Transverse colon (tissue), 4 donors: ENCODE measurements around the gene ACTL6B. TPM values are rescaled to one million over a fixed set of nuclear protein-coding genes. Genes with fewer than 3 reads are reported as not detected.

Source experiments
- DNase-seq: peaks from one replicate; pipeline ENCODE4 v3.0.0-alpha.2; 2019
- H3K27ac ChIP-seq, 4 donors: fragments of 200-600 bp; sonication (generic); 2 replicates each; pipeline ENCODE4 v1.5.1; 2016 to 2018; ENCODE audit warnings: inconsistent platforms in 4 of 4
- H3K27me3 ChIP-seq: fragments of 200-600 bp; sonication (generic); 2 replicates; pipeline ENCODE4 v1.5.1; 2017; ENCODE audit warnings: inconsistent platforms
- H3K36me3 ChIP-seq, 4 donors: fragments of 200-600 bp; sonication (generic); 2 replicates each; pipeline ENCODE4 v1.5.1; 2017 to 2019; ENCODE audit warnings: inconsistent platforms in 4 of 4
- H3K4me1 ChIP-seq, 4 donors: fragments of 200-600 bp; sonication (generic); 2 replicates each; pipeline ENCODE4 v1.5.1; 2017 to 2020; ENCODE audit warnings: inconsistent platforms in 4 of 4
- H3K4me3 ChIP-seq, 4 donors: fragments of 200-600 bp; sonication (generic); 1 replicate in 1 of 4; 2 replicates in 3 of 4; pipeline versions ENCODE4 v1.5.1 to v1.6.1; 2017 to 2019; ENCODE audit warnings: inconsistent platforms in 4 of 4
- H3K9me3 ChIP-seq, 2 donors: fragments of 200-600 bp; sonication (generic); 2 replicates each; pipeline ENCODE4 v1.5.1; 2017 to 2019; ENCODE audit warnings: inconsistent platforms in 2 of 2
- CTCF ChIP-seq, 5 experiments: fragments of 200-600 bp in 3 of 5; fragments of 450-650 bp in 2 of 5; sonication (generic) in 3 of 5; IDR thresholded peaks; 1 replicate in 2 of 5; 2 replicates in 3 of 5; pipeline ENCODE4 v1.5.1; 2016 to 2017; ENCODE audit warnings: antibody characterized with exemption in 5 of 5, inconsistent platforms in 3 of 5, mild to moderate bottlenecking in 2 of 5, moderate library complexity in 1 of 5
- EP300 ChIP-seq: sonication (generic); formaldehyde crosslinking; IDR thresholded peaks from one replicate; pipeline ENCODE4 v1.6.1; 2017; ENCODE audit warnings: antibody characterized with exemption, low read depth
- POLR2A ChIP-seq: fragments of 450-650 bp; IDR thresholded peaks from one replicate; pipeline ENCODE4 v1.6.1; 2016; ENCODE audit warnings: antibody characterized with exemption, mild to moderate bottlenecking, moderate library complexity
- POLR2AphosphoS5 ChIP-seq, 3 donors: sonication (generic); formaldehyde crosslinking; IDR thresholded peaks; one replicate each; pipeline ENCODE4 v1.6.1; 2016; ENCODE audit warnings: antibody characterized with exemption in 3 of 3
- WGBS, 2 donors: methylation state at CpG; one replicate each; pipeline ENCODE4 v1.1.5; 2018; ENCODE audit warnings: low coverage in 1 of 2; 5-methylcytosine and 5-hydroxymethylcytosine counted together
- in situ Hi-C, 4 donors: fragments of 200-750 bp; cut with MboI; loops; one replicate each; pipeline versions ENCODE4 v1.15.0 to v1.15.1; 2017; ENCODE audit warnings: low sequenced_read_pairs in 3 of 4, low pct_ligation_motif_present in 1 of 4, low pct_unique_long_range_greater_than_20kb in 1 of 4
- intact Hi-C: fragments of 100-400 bp; cut with DNase I; formaldehyde crosslinking; loops from one replicate; pipeline ENCODE4 v1.15.1; 2023; ENCODE audit warnings: low total_unique reads
- total RNA-seq, 4 donors: library from RNA; depleted of rRNA; stranded (reverse); fragments of >200 nt; gene quantifications; one replicate each; pipeline ENCODE4 v1.1.0, GENCODE V29; 2016

The ACTL6B gene
- total RNA-seq, 4 donors from 2014 or later = not detected

- WGBS, 2 donors = 92% methylated on average over 18 of the region's 18 CpGs; no CpG with 5 or more reads in 1 of the 2 donors
- Histone ChIP-seq H3K4me1 (peaks cover 21 to 40% (median 31%) of the 10 kb centered on the region in 4 donors), H3K9me3 (no peaks in the 10 kb centered on the region), H3K27ac (no peak overlapping the region), H3K36me3 (peaks cover 0 to 36% (median 12%) of the 10 kb centered on the region in 4 donors), H3K4me3 (no peak overlapping the region), H3K27me3 (no peaks in the 10 kb centered on the region)
- in situ Hi-C loops = loop anchor here in 3 of 4 donors (10.0 to 25.0 kb wide), 3 partner anchors 102 to 227 kb away; partner anchors contain the start of genes SPACDR (in 3 of the 3), FBXO24 (in 1 of the 3) and LRCH4 (in 1 of the 3)
- intact Hi-C loops = loop anchor here (5.0 kb wide), 1 partner anchor 122 kb away; no protein-coding TSS in a partner anchor
- DNase-seq = no peak
- TF ChIP-seq CTCF (IDR thresholded peaks at IDR 0.05) = no peak
- no peak for TF ChIP-seq POLR2A
- no peak for TF ChIP-seq EP300
- no peak for TF ChIP-seq POLR2AphosphoS5 (IDR thresholded peaks at IDR 0.05)
Observed at GRCh38 chr7:100689230-100690135, 33.2 kb upstream of the ACTL6B start.

- H3K36me3 ChIP-seq = peaks cover 0 to 47% (median 17%) of the 10 kb centered on the region in 4 donors
- whole genome bisulfite sequencing, 2 donors = 88 to 90% methylated on average over 4 to 16 of the region's 16 CpGs
- H3K4me3 ChIP-seq = no peak overlapping the region
- H3K27me3 ChIP-seq = no peaks in the 10 kb centered on the region
- in situ Hi-C loops = loop anchor here in 3 of 4 donors (25.0 kb wide), 2 partner anchors 101 to 226 kb away; partner anchors contain the start of genes SPACDR (in 2 of the 3), FBXO24 (in 1 of the 3) and LRCH4 (in 1 of the 3)
- peaks cover 21 to 39% (median 30%) of the 10 kb centered on the region in 4 donors for H3K4me1 ChIP-seq
- no peaks in the 10 kb centered on the region for H3K9me3 ChIP-seq
- no peak overlapping the region for H3K27ac ChIP-seq
- DNase-seq = no peak
- intact Hi-C loops = no loop called here
- TF ChIP-seq POLR2AphosphoS5 (IDR thresholded peaks at IDR 0.05) = no peak
- no peak for TF ChIP-seq CTCF (IDR thresholded peaks at IDR 0.05)
- TF ChIP-seq POLR2A = no peak
- no peak for TF ChIP-seq EP300
Observed at GRCh38 chr7:100688326-100688860, 32.1 kb upstream of the ACTL6B start.

GRCh38 chr7:100687751-100688300 lies 31.6 kb upstream of the ACTL6B start:
- DNase-seq = no peak
- H3K27me3 ChIP-seq = no peaks in the 10 kb centered on the region
- intact Hi-C loops (no loop called here), in situ Hi-C loops (loop anchor here in 3 of 4 donors (25.0 kb wide), 2 partner anchors 101 to 226 kb away; partner anchors contain the start of genes SPACDR (in 2 of the 3), FBXO24 (in 1 of the 3) and LRCH4 (in 1 of the 3))
- TF ChIP-seq POLR2A = no peak
- TF ChIP-seq POLR2AphosphoS5 (IDR thresholded peaks at IDR 0.05) = no peak
- no peak for TF ChIP-seq EP300
- no peak for TF ChIP-seq CTCF (IDR thresholded peaks at IDR 0.05)
- no peak overlapping the region for H3K27ac ChIP-seq
- peaks cover 20 to 34% (median 24%) of the 10 kb centered on the region in 4 donors for H3K4me1 ChIP-seq
- WGBS, 2 donors = 81% methylated on average over 25 of the region's 25 CpGs; no CpG with 5 or more reads in 1 of the 2 donors
- no peak overlapping the region for H3K4me3 ChIP-seq
- H3K36me3 ChIP-seq = peaks cover 0 to 52% (median 20%) of the 10 kb centered on the region in 4 donors
- no peaks in the 10 kb centered on the region for H3K9me3 ChIP-seq
